ENCODE measurements around the gene EFCAB12. TPM values are rescaled to one million over a fixed set of nuclear protein-coding genes. Genes with fewer than 3 reads are reported as not detected.

Gene EFCAB12
- total RNA-seq, 4 donors from 2014 or later, result not detected

GRCh38 chr3:129357616-129358015 lies 70.8 kb downstream of the EFCAB12 start:
- Histone ChIP-seq H3K9me3 (no peaks in the 10 kb centered on the region), H3K4me1 (no peaks in the 10 kb centered on the region), H3K27ac (no peak overlapping the region), H3K36me3 (no peaks in the 10 kb centered on the region), H3K4me3 (no peak overlapping the region), H3K27me3 (no peaks in the 10 kb centered on the region)
- DNase-seq (no peak), ATAC-seq (no peak)
- TF ChIP-seq POLR2A (IDR thresholded peaks at IDR 0.05), result no peak
- no peak for TF ChIP-seq CTCF (IDR thresholded peaks at IDR 0.05 in 4 of 5, conservative IDR thresholded peaks at IDR 0.05 in 1 of 5)
- intact Hi-C loops (cut with DNase I; ENCODE audit: low total_unique reads) (no loop called here), in situ Hi-C loops (cut with MboI; ENCODE audit: low sequenced_read_pairs in 4 of 4) (no loop called here)

GRCh38 chr3:129356756-129357425 lies 71.5 kb downstream of the EFCAB12 start:
- Histone ChIP-seq H3K27me3 (no peaks in the 10 kb centered on the region), H3K4me1 (no peaks in the 10 kb centered on the region), H3K4me3 (no peak overlapping the region), H3K36me3 (no peaks in the 10 kb centered on the region), H3K9me3 (no peaks in the 10 kb centered on the region), H3K27ac (no peak overlapping the region)
- no peak for DNase-seq
- TF ChIP-seq CTCF (IDR thresholded peaks at IDR 0.05 in 4 of 5, conservative IDR thresholded peaks at IDR 0.05 in 1 of 5) (no peak), POLR2A (IDR thresholded peaks at IDR 0.05) (no peak)
- in situ Hi-C loops (cut with MboI; ENCODE audit: low sequenced_read_pairs in 4 of 4) (no loop called here), intact Hi-C loops (cut with DNase I; ENCODE audit: low total_unique reads) (no loop called here)
- ATAC-seq, result no peak

GRCh38 chr3:129353589-129353941 lies 74.9 kb downstream of the EFCAB12 start:
- peak overlapping the region; percentile 46 to 72 (median 67) for H3K27ac ChIP-seq
- TF ChIP-seq POLR2A (IDR thresholded peaks at IDR 0.05) (no peak), CTCF (IDR thresholded peaks at IDR 0.05 in 4 of 5, conservative IDR thresholded peaks at IDR 0.05 in 1 of 5) (no peak)
- H3K4me1 ChIP-seq, result peaks cover 0 to 4% of the 10 kb centered on the region in 2 donors
- H3K36me3 ChIP-seq, result no peaks in the 10 kb centered on the region
- no peak overlapping the region for H3K4me3 ChIP-seq
- DNase-seq (no peak), ATAC-seq (no peak)
- no peaks in the 10 kb centered on the region for H3K27me3 ChIP-seq
- intact Hi-C loops (cut with DNase I; ENCODE audit: low total_unique reads) (no loop called here), in situ Hi-C loops (cut with MboI; ENCODE audit: low sequenced_read_pairs in 4 of 4) (no loop called here)
- H3K9me3 ChIP-seq, result no peaks in the 10 kb centered on the region

- DNase-seq, result no peak
- H3K27ac ChIP-seq, result peak overlapping the region; percentile 46 to 72 (median 67)
These were observed 75.5 kb downstream of the EFCAB12 start for GRCh38 chr3:129352650-129353588.

More at GRCh38 chr3:129352650-129353588, 75.5 kb downstream of the EFCAB12 start:
- Histone ChIP-seq H3K27me3 (no peaks in the 10 kb centered on the region), H3K4me1 (peaks cover 0 to 4% of the 10 kb centered on the region in 2 donors), H3K36me3 (no peaks in the 10 kb centered on the region), H3K4me3 (no peak overlapping the region), H3K9me3 (no peaks in the 10 kb centered on the region)
- peak; percentile 44 to 49 for ATAC-seq
- intact Hi-C loops (cut with DNase I; ENCODE audit: low total_unique reads) (no loop called here), in situ Hi-C loops (cut with MboI; ENCODE audit: low sequenced_read_pairs in 4 of 4) (no loop called here)
- no peak for TF ChIP-seq POLR2A (IDR thresholded peaks at IDR 0.05)
- no peak for TF ChIP-seq CTCF (IDR thresholded peaks at IDR 0.05 in 4 of 5, conservative IDR thresholded peaks at IDR 0.05 in 1 of 5)

All from gastrocnemius medialis (tissue), 4 donors.